Aorta (tissue), 5 donors: ENCODE measurements around the gene SYNE1. TPM values are rescaled to one million over a fixed set of nuclear protein-coding genes. Genes with fewer than 3 reads are reported as not detected.
A peak's percentile ranks its signal among the peaks of the same experiment; 100 is the strongest.

Experiments used
- ATAC-seq: fragments of 200-7000 bp; cut with Tn5 transposase; one replicate; pipeline ENCODE4 v1.9.1; 2022; ENCODE audit warnings: moderate library complexity; ENCODE audit not compliant: low FRiP score
- DNase-seq, 2 donors: peaks; one replicate each; pipeline ENCODE4 v3.0.0-alpha.2; 2020
- H3K27ac ChIP-seq, 2 donors: one replicate each; pipeline ENCODE4 v1.5.1; 2013; ENCODE audit warnings: low read length in 2 of 2, mild to moderate bottlenecking in 2 of 2, moderate library complexity in 2 of 2, control low read depth in 1 of 2, inconsistent platforms in 1 of 2, low read depth in 1 of 2
- H3K27me3 ChIP-seq, 2 donors: one replicate each; pipeline ENCODE4 v1.6.1; 2013; ENCODE audit warnings: control low read depth in 1 of 2, low read length in 1 of 2, mild to moderate bottlenecking in 1 of 2, moderate library complexity in 1 of 2; ENCODE audit not compliant: insufficient read depth in 2 of 2, control insufficient read depth in 1 of 2
- H3K36me3 ChIP-seq, 2 donors: one replicate each; pipeline ENCODE4 v1.6.1; 2013; ENCODE audit warnings: control low read depth in 1 of 2, low read length in 1 of 2, mild to moderate bottlenecking in 1 of 2; ENCODE audit not compliant: insufficient read depth in 2 of 2, control insufficient read depth in 1 of 2
- H3K4me1 ChIP-seq, 2 donors: one replicate each; pipeline ENCODE4 v1.6.1; 2013; ENCODE audit warnings: low read length in 2 of 2, control low read depth in 1 of 2, mild to moderate bottlenecking in 1 of 2, moderate library complexity in 1 of 2; ENCODE audit not compliant: insufficient read depth in 2 of 2, control insufficient read depth in 1 of 2
- H3K4me3 ChIP-seq, 2 donors: one replicate each; pipeline ENCODE4 v1.5.1; 2013; ENCODE audit warnings: low read length in 2 of 2, control low read depth in 1 of 2, mild to moderate bottlenecking in 1 of 2
- H3K9me3 ChIP-seq: one replicate; pipeline ENCODE4 v1.6.1; 2013; ENCODE audit warnings: mild to moderate bottlenecking, low read length; ENCODE audit not compliant: control insufficient read depth
- WGBS, 2 donors: extraction: QIAGEN DNeasy Blood & Tissue Kit; methylation state at CpG; one replicate each; pipeline ENCODE4 v1.1.7; 2013; 5-methylcytosine and 5-hydroxymethylcytosine counted together
- intact Hi-C, 2 donors: fragments of 100-400 bp; cut with DNase I; formaldehyde crosslinking; loops; one replicate each; pipeline versions ENCODE4 v1.14.2 to v1.15.0; 2022
- polyA plus RNA-seq, 2 donors: library from polyadenylated mRNA; stranded (reverse); fragments of 200-250 nt; gene quantifications; one replicate each; pipeline ENCODE4 v1.2.3, GENCODE V29; 2013
- total RNA-seq, 2 donors: library from RNA; stranded (reverse); fragmentation: NEBNext Ultra II Directional; extraction: Animal tissue kit (Norgen Biotek cat#: 25700); gene quantifications; one replicate each; pipeline ENCODE4 v1.2.1, GENCODE V29; 2021
- donor health status: healthy with polysubstance abuse.
- donor health status: Bipolar disorder and iron deficiency.
- donor health status: DM: no; HTN: no; CAD: no.
- donor health status: DM: no; HTN: no; CAD: no.
- donor health status: DM: yes; HTN: yes; CAD: no.

The SYNE1 gene
- total and polyA plus RNA-seq, 4 donors, result 54.3 to 356 (median 221) TPM

DNA sequence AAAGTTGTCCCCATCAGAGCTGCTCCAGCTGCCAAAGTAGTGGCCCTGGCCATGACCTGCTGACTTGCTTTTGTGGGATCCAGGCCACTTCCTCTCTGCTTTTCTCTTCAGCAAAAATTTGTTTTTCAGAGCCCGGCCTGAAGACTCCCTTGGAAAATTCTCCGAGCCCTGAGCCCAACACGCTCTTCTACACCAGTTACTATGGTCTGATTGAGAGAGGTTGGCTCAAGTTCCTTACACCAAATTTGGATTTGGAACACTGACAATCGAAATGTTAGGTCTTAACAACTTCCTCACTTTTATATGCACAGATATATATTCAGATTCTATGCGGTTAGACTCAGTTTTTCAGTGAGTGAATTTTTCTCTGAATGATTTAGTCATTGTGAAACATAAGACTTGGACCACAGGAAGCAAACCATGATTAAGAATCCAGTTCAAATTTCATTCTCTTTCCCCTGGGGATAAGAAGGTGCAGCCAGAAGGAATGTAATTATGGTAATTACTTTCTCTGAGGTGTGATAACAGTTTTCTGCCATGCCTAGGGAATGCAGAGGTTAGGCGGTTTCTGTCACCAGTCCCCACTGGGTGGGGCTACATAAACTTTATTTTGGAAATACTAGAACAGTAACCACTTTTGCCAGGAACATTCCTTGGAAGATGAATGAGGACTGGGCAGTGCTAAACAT lies 365.2 kb downstream of the SYNE1 start:
- WGBS, 2 donors, result 1 to 3% methylated on average over 6 of the region's 6 CpGs
- intact Hi-C loops, result loop anchor here in 1 of 2 donors (10.0 kb wide), 1 partner anchor 57 kb away; no protein-coding TSS in a partner anchor

DNA sequence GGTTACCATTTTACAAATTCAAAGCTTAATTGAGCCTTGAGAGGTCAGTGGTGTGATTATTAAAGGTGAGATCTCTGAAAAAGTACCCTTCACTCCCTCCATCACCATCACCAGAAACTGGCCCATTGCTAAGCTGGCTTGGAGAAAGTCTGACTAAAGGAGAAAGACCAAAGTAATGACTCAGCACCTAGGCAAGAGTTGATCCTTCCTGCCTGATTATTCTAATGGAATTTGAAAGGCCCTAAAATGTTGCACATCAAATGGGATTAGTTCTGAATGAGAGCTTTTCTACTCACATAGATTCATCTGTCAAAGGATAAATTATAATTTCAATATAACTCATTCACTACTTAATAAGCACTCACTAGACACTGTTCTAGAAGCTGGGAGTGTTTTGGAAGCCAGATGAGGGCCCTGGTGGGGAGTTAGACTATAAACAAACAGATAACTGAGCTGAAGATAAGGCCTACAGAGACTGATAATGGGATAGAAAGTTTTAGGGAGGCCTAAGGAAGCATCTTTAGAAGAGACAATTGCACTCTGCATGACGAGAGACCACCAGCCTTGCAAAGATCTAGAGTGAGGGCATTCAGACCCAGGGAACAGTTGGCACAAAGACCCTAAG lies 366.7 kb downstream of the SYNE1 start:
- no peaks in the 10 kb centered on the region for H3K27me3 ChIP-seq
- WGBS, 2 donors, result 92 to 96% methylated on average over 1 of the region's 1 CpG
- no peak for ATAC-seq
- H3K36me3 ChIP-seq, result peaks cover 0 to 2% of the 10 kb centered on the region in 2 donors
- intact Hi-C loops, result loop anchor here in 1 of 2 donors (10.0 kb wide), 1 partner anchor 56 kb away; no protein-coding TSS in a partner anchor
- no peak overlapping the region for H3K4me3 ChIP-seq
- DNase-seq, result no peak
- H3K9me3 ChIP-seq, result no peaks in the 10 kb centered on the region
- peak overlapping the region; percentile 28 to 78 for H3K27ac ChIP-seq
- H3K4me1 ChIP-seq, result peaks cover 5 to 8% of the 10 kb centered on the region in 2 donors

More for the DNA sequence above, 365.2 kb downstream of the SYNE1 start:
- peaks cover 0 to 2% of the 10 kb centered on the region in 2 donors for H3K36me3 ChIP-seq
- peak in 1 of 2 donors; percentile 70 for DNase-seq
- H3K9me3 ChIP-seq, result no peaks in the 10 kb centered on the region
- no peak overlapping the region for H3K4me3 ChIP-seq
- peak overlapping the region; percentile 31 to 51 for H3K27ac ChIP-seq
- no peaks in the 10 kb centered on the region for H3K27me3 ChIP-seq
- peak; percentile 89 for ATAC-seq
- peaks cover 5 to 8% of the 10 kb centered on the region in 2 donors for H3K4me1 ChIP-seq

DNA sequence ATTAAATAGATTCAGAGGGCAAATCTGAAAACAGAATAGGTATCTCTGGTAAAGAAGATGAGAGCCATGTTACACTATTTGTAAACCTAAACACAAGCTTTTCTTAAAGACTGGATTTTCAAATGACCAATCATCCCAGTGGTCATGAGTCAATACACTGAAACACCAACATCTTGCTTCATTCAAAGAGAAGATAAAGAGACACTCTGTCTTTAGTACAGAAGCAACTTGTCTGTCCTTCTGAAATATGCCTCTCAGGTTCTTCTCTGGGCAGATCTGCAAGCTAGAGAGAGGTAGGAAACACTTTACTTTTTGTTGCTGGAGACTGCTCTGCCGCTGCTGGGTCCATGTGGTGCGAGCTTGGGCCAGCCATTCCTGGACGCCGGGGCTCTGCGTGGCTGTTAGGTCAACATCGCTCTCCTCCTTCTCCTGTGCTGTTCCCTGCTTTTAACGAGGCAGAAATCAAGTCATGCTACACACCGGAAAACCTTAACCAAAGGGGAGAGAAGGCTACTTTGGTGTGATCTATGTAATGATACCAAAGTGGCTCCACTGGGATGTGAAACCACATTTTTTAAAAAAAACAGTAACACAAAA lies 368.2 kb downstream of the SYNE1 start:
- Histone ChIP-seq H3K9me3 (no peaks in the 10 kb centered on the region), H3K36me3 (peaks cover 0 to 4% of the 10 kb centered on the region in 2 donors), H3K4me3 (no peak overlapping the region), H3K4me1 (peaks cover 5 to 8% of the 10 kb centered on the region in 2 donors), H3K27me3 (no peaks in the 10 kb centered on the region), H3K27ac (peak overlapping the region in 1 of 2 donors; percentile 72)
- intact Hi-C loops, result loop anchor here in 1 of 2 donors (5.0 to 10.0 kb wide), 2 partner anchors 114 to 502 kb away; no protein-coding TSS in a partner anchor
- ATAC-seq (no peak), DNase-seq (no peak)
- 80 to 90% methylated on average over 8 of the region's 8 CpGs for WGBS, 2 donors

DNA sequence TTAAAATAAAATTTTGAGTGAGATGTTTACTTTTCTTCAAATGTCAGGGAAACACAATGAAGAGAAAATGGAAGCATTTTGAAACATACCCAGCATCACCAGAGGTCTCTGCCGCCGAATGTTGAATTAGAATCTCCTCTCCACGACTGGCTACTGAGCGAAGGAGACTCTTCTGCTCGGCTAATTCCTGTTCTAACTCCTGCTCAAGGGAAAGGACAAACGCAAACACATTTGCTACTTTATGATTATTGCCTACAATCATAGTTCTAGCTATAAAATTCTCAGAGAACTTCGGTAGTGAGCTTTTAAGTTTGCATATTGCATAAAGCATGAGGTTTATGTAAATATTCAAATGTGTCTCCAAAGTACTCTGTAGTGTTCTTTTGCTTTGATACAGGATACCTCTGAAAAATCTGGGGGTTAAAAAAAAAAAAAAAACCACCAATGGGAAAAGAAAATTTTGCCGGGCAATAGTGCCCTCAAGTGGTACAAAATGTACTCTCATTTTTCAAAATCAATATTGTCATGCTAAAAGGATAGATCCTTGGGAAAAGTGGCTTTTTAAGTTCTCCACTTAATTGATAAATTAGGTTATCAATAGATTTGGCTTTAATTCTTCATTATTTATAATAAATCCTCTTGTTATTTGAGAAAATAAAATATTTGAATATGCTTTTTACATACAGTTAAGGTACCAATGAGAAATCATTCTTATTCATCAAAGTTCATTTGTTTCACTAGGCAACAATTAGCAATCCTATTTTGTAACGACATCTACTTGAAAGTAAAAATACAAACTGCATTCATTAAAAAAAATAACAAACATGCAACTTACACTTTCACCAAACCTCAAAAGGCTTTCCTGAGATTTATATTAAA lies 369.0 kb downstream of the SYNE1 start:
- Histone ChIP-seq H3K36me3 (peaks cover 0 to 4% of the 10 kb centered on the region in 2 donors), H3K4me1 (peaks cover 5 to 8% of the 10 kb centered on the region in 2 donors)
- intact Hi-C loops, result loop anchor here in 1 of 2 donors (5.0 to 10.0 kb wide), 2 partner anchors 113 to 501 kb away; no protein-coding TSS in a partner anchor

DNA sequence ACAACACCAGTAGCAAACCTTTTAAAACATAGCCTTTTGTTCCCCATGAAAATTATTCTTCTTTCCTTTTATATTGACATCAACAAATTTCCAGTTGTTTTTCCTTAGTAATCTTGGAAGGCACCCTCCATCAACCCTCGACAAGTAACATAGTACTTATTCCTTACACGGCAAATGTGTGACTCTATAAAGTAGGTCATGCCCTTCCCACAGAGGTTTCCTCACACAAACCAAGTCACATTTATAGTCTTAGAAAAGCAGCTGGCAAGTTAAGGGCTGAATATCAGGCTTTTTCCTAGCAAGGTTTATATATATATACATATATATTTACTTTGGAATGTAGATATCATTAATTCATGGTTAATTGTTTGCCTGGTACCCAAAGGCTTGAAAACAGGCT lies 371.5 kb downstream of the SYNE1 start:
- Histone ChIP-seq H3K27ac (no peak overlapping the region), H3K9me3 (no peaks in the 10 kb centered on the region), H3K4me1 (peaks cover 1 to 2% of the 10 kb centered on the region in 2 donors), H3K36me3 (peaks cover 4% of the 10 kb centered on the region in 2 donors), H3K4me3 (no peak overlapping the region), H3K27me3 (no peaks in the 10 kb centered on the region)
- DNase-seq (no peak), ATAC-seq (no peak)
- intact Hi-C loops, result loop anchor here in 1 of 2 donors (5.0 to 10.0 kb wide), 2 partner anchors 111 to 498 kb away; no protein-coding TSS in a partner anchor
- 0 to 5% methylated on average over 2 of the region's 2 CpGs for WGBS, 2 donors

More for the DNA sequence above, 369.0 kb downstream of the SYNE1 start:
- H3K27me3 ChIP-seq, result no peaks in the 10 kb centered on the region
- no peaks in the 10 kb centered on the region for H3K9me3 ChIP-seq
- WGBS, 2 donors, result 61 to 72% methylated on average over 9 of the region's 9 CpGs
- H3K4me3 ChIP-seq, result no peak overlapping the region
- DNase-seq (no peak), ATAC-seq (no peak)
- no peak overlapping the region for H3K27ac ChIP-seq

DNA sequence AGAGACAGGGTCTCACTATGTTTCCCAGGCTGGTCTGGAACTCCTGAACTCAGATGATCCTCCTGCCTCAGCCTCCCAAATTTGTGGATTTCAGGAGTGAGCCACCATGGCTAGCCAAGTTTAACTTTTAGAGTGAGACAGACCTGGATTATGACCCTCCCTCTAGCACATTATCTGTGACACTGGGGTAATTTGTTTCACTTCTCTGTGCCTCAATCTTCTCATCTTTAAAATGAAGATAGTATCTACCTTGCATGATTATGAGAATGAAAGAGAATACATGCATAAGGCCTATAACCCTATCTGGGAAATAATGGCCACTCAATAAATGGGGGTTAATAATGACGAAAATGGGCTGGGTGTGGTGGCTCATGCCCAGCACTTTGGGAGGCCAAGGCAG lies 373.6 kb downstream of the SYNE1 start:
- Histone ChIP-seq H3K36me3 (peaks cover 6 to 7% of the 10 kb centered on the region in 2 donors), H3K27ac (no peak overlapping the region), H3K4me3 (no peak overlapping the region), H3K4me1 (peaks cover 0 to 2% of the 10 kb centered on the region in 2 donors), H3K27me3 (no peaks in the 10 kb centered on the region), H3K9me3 (no peaks in the 10 kb centered on the region)
- no peak for ATAC-seq
- DNase-seq, result no peak
- 55 to 95% methylated on average over 1 of the region's 1 CpG for WGBS, 2 donors
- intact Hi-C loops, result loop anchor here in 1 of 2 donors (10.0 kb wide), 1 partner anchor 109 kb away; no protein-coding TSS in a partner anchor

DNA sequence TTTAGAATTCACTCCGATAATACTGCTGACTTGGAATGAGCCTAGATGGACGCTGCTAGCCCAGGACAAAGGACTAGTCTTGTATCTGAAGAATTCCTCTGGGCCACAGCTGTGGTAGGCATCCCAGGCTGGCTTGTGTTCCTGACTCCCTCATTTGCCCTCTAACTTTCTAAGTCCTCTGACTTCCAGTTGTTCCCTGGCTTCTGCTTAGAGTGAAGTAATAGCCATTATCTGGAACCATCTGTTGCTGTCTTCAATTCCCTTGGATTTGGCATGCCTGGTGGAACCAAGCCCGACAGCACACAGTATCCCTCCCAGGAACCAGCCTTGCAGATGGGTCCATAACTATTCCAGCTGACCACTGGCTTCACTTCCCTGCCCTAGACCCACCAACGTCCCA lies 376.0 kb downstream of the SYNE1 start:
- peak; percentile 56 for ATAC-seq
- intact Hi-C loops, result loop anchor here in 1 of 2 donors (10.0 kb wide), 1 partner anchor 106 kb away; no protein-coding TSS in a partner anchor
- Histone ChIP-seq H3K27ac (peak overlapping the region in 1 of 2 donors; percentile 36), H3K4me3 (no peak overlapping the region), H3K9me3 (no peaks in the 10 kb centered on the region), H3K4me1 (no peaks in the 10 kb centered on the region), H3K27me3 (no peaks in the 10 kb centered on the region), H3K36me3 (peaks cover 10% of the 10 kb centered on the region in 2 donors)
- 55 to 61% methylated on average over 4 of the region's 4 CpGs for WGBS, 2 donors
- no peak for DNase-seq

DNA sequence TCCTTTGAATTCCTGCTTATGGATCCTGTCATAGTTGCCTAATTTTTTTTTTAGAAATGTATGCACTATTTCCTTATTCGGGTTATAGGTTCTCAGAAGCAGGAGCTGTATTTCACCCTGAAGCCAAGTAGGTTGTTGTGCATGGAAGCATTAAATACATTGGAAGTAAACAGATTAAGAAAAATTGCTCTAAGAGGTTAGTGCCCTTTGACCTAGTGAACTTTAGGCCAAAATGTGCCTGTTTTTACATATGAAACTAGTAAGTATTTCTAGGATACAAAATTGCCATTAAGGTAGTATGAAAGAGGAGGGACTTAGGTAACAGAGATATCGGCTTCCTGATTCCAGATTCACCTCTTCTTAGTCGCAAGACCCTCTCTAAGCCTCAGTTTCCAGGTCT lies 377.9 kb downstream of the SYNE1 start:
- Histone ChIP-seq H3K36me3 (peaks cover 7 to 13% of the 10 kb centered on the region in 2 donors), H3K9me3 (no peaks in the 10 kb centered on the region), H3K27ac (no peak overlapping the region), H3K4me1 (no peaks in the 10 kb centered on the region), H3K4me3 (no peak overlapping the region), H3K27me3 (no peaks in the 10 kb centered on the region)
- ATAC-seq, result no peak
- 76 to 95% methylated on average over 3 of the region's 3 CpGs for WGBS, 2 donors
- no peak for DNase-seq
- intact Hi-C loops, result no loop called here
